Measurements from ENCODE around the gene CPA5.

CPA5 gene

DNA sequence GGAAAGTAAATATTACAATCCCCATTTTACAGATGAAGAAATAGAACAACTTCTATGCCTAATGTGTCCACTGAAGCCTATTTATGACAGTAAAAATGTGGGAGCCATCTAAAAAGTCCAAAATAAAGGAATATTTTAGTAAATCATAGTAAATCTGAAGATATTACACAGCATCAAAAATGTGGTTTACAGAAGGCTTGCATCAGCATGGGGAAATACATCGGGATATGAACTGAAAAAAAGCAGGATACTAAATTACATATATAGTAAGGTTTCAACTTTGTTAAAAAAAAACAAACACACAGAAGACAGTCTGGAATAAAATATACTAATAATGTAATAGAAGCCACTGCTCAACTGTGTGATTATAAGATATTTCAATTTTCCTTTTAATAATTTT is 56.5 kb downstream of the CPA5 start:
- no peak for DNase-seq

DNA sequence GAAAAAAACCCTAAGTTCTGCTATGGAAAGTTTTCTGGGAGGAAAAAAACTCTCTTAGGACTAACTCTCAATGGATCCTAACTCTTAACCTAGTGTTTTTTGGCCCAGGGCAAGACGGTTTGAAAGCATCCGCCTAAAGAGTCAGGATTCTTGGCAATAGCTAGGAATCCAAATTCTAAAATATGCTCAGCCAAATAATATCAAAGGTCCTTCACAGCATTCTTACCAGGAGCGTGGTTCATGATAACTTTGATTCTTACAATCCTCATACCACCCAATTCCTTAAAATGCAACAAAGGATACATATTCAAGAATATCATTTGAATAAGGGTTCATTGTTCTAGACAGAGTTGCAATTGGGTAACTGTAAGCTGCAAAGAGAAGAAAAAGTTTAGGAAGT is 57.0 kb downstream of the CPA5 start:
- no peak for DNase-seq

DNA sequence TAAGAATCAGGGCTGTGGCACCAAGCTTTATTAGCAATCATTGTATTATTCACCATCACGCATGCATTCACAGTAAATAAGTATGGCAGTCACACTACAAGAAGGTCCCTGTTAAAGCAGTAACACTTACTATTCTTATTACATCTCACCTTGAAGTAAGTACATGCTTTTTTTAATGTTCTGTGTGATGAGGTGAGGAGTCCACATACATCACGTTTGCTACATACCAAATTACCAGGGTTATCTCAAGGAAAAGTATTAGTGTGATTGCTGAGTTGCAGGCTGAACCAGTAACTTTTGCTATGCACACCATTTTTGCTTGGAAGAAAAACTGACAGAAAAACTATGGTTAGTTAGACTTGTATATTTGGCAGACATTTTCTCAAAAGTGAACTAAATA is 60.4 kb downstream of the CPA5 start:
- DNase-seq: no peak

DNA sequence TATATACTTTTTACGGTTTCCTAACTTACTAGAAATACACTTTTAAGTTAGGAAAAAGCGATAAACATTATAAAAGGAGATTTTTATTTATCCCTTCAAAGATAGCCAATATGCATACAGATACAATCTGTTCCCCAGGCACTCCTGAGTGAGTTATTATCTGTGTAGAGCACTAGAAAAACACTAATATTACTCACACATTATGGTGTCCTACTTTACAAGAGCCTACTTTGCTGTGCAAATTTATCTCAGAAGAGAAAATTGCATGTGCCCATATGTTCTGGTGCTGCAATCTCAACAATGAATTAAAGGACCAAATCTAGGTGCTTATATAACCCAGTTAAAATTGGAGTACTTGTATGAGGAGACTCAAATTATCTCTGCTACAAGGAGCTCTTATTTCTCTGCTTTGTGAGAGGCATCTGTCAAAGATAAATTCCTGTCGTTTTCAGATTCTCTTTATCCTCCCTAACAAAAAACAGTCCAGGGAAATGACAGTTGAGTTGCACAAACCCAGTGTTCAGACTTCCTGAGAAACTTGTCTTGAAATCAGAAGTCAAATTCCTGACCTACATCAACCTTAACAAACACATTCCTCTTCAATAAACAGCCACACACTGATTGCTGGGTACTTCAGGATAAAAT is 64.6 kb downstream of the CPA5 start:
- DNase-seq: no peak

DNA sequence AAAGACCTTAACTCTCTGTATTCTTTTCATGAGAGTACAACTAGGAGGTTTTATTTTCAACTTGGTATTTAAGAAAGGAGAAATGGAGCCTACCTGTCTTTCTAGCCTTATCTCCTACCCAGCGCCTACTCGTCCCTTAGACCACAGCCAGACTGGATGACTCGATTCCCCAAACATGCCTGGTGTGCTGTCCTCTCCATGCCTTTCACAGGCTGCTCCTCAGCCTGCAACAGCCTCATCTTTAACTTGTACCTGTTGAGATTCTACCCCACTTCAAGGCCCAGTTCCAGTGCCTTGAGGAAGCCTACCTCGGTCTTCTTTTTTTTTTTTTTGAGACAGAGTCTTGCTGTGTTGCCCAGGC is 65.1 kb downstream of the CPA5 start:
- DNase-seq: no peak

DNA sequence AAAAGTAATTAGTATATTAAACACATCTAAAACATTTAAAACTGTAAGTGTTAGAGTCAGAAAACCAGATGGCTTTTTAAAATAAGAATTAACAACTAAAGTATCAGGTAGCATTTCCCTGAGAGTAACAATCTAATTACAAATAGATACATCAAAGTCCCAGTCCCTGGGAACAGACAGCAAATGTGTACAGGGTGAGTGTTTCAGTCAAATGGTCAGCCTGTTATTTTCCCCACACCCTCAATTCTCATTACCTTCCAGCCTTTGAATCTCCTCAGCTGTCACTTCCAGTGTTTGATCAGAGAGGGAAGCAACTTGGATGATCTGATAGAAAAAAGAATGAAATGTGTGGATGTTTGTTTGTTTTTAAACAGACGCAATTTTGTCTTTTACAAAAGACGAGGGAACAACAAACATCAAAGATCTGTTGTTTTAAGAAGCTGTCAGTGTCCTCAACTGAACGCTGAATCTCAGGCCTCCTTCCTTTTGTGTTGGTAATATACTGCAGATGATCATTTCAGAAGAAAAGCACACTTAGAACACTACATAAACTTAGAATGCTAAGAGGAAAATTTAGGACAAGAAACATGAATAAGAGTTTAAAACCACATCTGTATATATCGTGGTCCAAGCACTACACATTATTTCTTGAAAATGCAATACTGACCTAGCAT is 66.4 kb downstream of the CPA5 start:
- no peak for DNase-seq

DNA sequence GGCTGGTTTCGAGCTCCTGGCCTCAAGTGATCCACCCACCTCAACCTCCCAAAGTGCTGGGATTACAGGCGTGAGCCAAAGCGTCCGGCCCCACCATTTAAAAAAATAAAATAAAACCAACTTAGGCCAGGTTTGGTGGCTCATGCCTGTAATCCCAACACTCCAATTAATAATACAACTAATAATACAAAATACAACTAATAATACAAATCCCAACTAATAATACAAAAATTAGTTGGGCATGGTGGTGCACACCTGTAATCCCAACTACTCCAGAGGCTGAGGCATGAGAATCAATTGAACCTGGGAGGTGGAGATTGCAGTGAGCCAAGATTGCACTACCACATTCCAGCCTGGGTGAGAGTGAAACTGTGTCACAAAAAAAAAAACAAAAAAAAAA is 68.6 kb downstream of the CPA5 start:
- no peak for DNase-seq

DNA sequence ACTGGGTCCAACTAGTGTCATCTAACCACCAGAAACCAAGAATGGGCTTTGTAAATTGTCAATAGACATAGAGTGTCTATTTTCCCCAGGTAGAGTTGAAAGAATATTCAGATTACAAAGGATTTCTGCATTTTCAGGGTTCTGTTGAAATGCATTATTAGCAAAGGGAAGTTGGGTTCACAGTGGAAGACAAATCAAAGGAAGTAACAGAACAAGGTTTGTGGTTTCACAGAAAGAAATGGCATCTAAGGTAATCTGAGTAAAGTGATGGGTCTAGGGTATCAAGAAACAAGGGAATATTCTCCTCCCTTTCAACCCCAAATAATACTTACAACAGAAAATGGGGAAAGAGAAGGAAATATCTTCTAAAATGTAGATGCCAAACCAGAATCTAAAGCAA is 70.4 kb downstream of the CPA5 start:
- DNase-seq: no peak

DNA sequence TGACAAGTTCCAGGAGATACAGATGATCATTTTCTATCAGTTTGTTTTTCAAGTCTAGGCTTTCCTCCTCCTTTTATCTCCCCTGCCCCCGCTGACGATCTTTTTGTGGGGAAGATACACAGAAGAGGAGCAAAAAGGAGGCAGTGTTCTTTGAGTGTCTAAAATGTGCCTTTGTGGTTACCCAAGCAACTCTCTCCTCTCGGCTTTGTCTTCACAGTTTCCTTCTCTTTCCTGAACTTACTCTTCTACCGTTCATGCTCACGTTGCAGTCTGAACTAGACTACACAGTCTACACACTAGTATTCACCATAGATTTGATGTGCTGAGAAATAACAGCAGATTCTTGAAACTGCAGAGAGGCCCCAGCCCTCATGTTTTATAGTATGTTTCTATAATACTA is 72.6 kb downstream of the CPA5 start:
- DNase-seq: no peak

DNA sequence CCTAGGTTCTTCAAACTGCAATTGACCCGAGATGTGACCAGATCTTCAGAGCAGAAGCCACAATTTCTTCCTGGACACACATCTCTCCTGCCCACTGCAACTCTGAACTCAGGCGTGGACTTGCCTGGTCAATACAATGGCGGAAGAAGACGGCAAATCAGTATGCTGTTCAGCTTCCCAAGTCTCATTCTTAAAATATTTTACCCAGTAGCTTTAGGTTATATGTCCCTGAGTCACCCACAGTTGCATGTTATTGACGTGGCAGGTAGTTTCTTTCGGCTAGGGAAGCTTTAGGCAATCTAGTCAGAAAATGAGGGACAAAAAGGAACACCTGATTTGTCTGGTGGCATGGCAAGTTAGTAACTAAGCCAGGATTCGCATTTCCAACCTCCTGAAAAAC is 73.7 kb downstream of the CPA5 start:
- no peak for DNase-seq

Measured in NCI-H2081 treated with DMSO at 0.1 percent for 48 hours (cell line).